OCI-LY7 (cell line): Measurements from ENCODE around the gene RTN4R.

Experiments
- CTCF ChIP-seq: fragments of 200-600 bp; sonication (generic); conservative IDR thresholded peaks from 2 replicates; pipeline ENCODE4 v1.5.1; 2014; ENCODE audit warnings: mild to moderate bottlenecking, antibody characterized with exemption, low read length, moderate library complexity, mixed read lengths
- EZH2phosphoT487 ChIP-seq: fragments of 200-600 bp; sonication (generic); IDR thresholded peaks from 2 replicates; pipeline ENCODE4 v1.6.1; 2018; ENCODE audit warnings: low read depth, borderline replicate concordance, mild to moderate bottlenecking, mixed run types, antibody characterized with exemption, low read length, moderate library complexity, mixed read lengths

DNA sequence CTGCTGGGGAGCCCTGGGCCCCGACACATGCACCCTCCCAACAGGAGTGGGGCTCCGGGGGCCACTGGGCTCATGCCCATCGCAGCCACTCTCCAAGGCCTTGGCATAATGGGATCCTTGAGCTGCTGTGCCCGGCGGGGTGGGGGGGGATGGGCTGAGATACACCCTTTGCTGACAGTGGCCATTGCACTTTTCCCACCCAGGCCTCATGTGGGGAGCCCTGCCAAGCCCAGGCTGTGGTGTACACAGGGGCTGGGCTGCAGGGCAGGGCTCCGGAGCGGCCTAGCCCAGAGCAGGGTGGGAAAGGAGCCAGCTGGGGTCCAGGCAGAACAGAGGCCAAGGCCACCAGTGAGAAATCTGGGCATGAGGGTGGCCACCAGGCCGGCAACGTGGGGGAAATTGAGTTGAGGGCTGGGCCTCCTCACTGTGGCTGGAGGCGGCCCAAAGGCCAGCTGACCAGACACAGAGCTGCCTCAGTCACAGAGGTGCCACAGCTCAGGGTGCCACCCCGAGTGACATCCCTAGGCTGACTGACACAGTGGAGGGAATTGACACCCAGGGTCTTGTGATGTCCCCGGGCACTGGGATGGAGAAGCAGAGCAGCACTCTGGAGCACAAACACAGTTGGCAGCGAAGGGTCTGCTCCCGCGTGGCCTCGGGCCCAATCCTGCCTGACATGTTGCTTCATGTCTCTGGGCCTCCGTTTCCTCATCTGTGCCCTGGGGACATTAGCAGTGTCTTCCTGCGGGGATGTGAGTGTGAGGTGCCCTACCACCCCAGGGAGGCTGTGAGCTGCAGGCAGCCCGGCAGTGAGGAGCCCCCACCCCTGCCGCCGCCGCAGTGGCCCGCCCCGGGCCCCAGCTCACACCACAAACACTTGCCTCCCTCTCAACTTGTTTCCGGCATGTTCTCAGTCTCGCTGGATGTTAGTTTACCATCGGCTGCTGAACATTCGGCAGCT is 30.4 kb downstream of the RTN4R start:
- TF ChIP-seq CTCF (no peak), EZH2phosphoT487 (no peak)
